ENCODE measurements around the gene PTMA.
"Not testable (repeated sequence)": the region's sequence is repeated elsewhere in the genome, so short reads cannot be mapped to it uniquely, and the experiment has no call there.

Gene PTMA

GRCh38 chr2:231699006-231699405 is 9.3 kb upstream of the PTMA start:
- DNase-seq, result no peak

- DNase-seq, result no peak
Measured at GRCh38 chr2:231701456-231702373, 6.6 kb upstream of the PTMA start.

GRCh38 chr2:231704017-231704416 is 4.3 kb upstream of the PTMA start:
- no peak for DNase-seq

- DNase-seq, result peak; percentile 97
Measured at GRCh38 chr2:231706731-231707624, 1.3 kb upstream of the PTMA start.

- peak; percentile 53 for DNase-seq
Measured at GRCh38 chr2:231707625-231707926, 749 bp upstream of the PTMA start.

GRCh38 chr2:231708773-231709635 is 679 bp downstream of the PTMA start:
- DNase-seq, result peak; percentile 65

GRCh38 chr2:231709636-231709980 is 1.3 kb downstream of the PTMA start:
- DNase-seq, result peak; percentile 41

- DNase-seq, result peak; percentile 85
Measured at GRCh38 chr2:231709981-231710798, 1.9 kb downstream of the PTMA start.

- peak; percentile 18 for DNase-seq
Measured at GRCh38 chr2:231710799-231711676, 2.7 kb downstream of the PTMA start.

GRCh38 chr2:231711677-231712450 is 3.5 kb downstream of the PTMA start:
- DNase-seq, result no peak

- DNase-seq, result peak; percentile 59
Measured at GRCh38 chr2:231712451-231713021, 4.2 kb downstream of the PTMA start.

- DNase-seq, result not testable (repeated sequence)
Measured at GRCh38 chr2:231713406-231713729, 5.0 kb downstream of the PTMA start.

GRCh38 chr2:231713730-231714638 is 5.7 kb downstream of the PTMA start:
- peak; percentile 87 for DNase-seq

- peak; percentile 67 for DNase-seq
Measured at GRCh38 chr2:231714639-231715498, 6.5 kb downstream of the PTMA start.

GRCh38 chr2:231715499-231715837 is 7.1 kb downstream of the PTMA start:
- DNase-seq, result no peak

- DNase-seq, result no peak
Measured at GRCh38 chr2:231715988-231716616, 7.8 kb downstream of the PTMA start.

- no peak for DNase-seq
Measured at GRCh38 chr2:231716666-231717280, 8.4 kb downstream of the PTMA start.
